Adrenal gland (tissue), 5 donors: ENCODE measurements around the gene PACS2.

Source experiments
- CTCF ChIP-seq, 6 experiments: fragments of 450-650 bp in 4 of 6; fragments of 200-600 bp in 2 of 6; sonication (generic) in 1 of 6; IDR thresholded peaks; 1 replicate in 5 of 6; 2 replicates in 1 of 6; pipeline versions ENCODE4 v1.5.1 to v1.8.0; 2016 to 2021; ENCODE audit warnings: antibody characterized with exemption in 6 of 6, mild to moderate bottlenecking in 2 of 6, moderate library complexity in 1 of 6
- POLR2A ChIP-seq, 2 donors: fragments of 450-650 bp; IDR thresholded peaks; one replicate each; pipeline ENCODE4 v1.6.1; 2017; ENCODE audit warnings: antibody characterized with exemption in 2 of 2, mild to moderate bottlenecking in 2 of 2, moderate library complexity in 1 of 2
- donor health status: DM: no; HTN: no; CAD: no.

GRCh38 chr14:105353136-105353535, 38.6 kb downstream of the PACS2 start:
- TF ChIP-seq CTCF (IDR thresholded peaks at IDR 0.05) (no peak), POLR2A (IDR thresholded peaks at IDR 0.05) (no peak)
